HL-60 (cell line): ENCODE data around the gene ATP1A1.

Source experiments
- CTCF ChIP-seq: IDR thresholded peaks from one replicate; pipeline ENCODE4 v1.5.1; 2011; ENCODE audit warnings: low read length, control low read depth, inconsistent platforms; ENCODE audit not compliant: insufficient read depth
- GABPA ChIP-seq: IDR thresholded peaks from 2 replicates; pipeline ENCODE4 v1.6.1; 2012; ENCODE audit warnings: low read depth
- REST ChIP-seq: IDR thresholded peaks from 2 replicates; pipeline ENCODE4 v1.6.1; 2012; ENCODE audit warnings: low read depth; ENCODE audit not compliant: insufficient replicate concordance

GRCh38 chr1:116324411-116324810 is 48.6 kb upstream of the ATP1A1 start:
- TF ChIP-seq CTCF (no peak), REST (no peak), GABPA (no peak)
